Fibroblast of skin of back (primary cell): ENCODE data around the gene CENPP. TPM values are rescaled to one million over a fixed set of nuclear protein-coding genes. Genes with fewer than 3 reads are reported as not detected.

ENCODE experiments used
- DNase-seq: peaks from one replicate; pipeline ENCODE4 v3.0.0-alpha.2; 2013
- polyA plus RNA-seq, 2 experiments: library from polyadenylated mRNA; unstranded; fragments of 120-200 nt; gene quantifications; one replicate each; pipeline ENCODE4 v1.2.1, GENCODE V29; 2013; ENCODE audit not compliant: insufficient read length in 2 of 2

The CENPP gene
- 4.9 TPM for polyA plus RNA-seq (2013, experiment 1 of 2; ENCODE audit: insufficient read length)
- 1.7 TPM for polyA plus RNA-seq (2013, experiment 2 of 2; ENCODE audit: insufficient read length)

DNA sequence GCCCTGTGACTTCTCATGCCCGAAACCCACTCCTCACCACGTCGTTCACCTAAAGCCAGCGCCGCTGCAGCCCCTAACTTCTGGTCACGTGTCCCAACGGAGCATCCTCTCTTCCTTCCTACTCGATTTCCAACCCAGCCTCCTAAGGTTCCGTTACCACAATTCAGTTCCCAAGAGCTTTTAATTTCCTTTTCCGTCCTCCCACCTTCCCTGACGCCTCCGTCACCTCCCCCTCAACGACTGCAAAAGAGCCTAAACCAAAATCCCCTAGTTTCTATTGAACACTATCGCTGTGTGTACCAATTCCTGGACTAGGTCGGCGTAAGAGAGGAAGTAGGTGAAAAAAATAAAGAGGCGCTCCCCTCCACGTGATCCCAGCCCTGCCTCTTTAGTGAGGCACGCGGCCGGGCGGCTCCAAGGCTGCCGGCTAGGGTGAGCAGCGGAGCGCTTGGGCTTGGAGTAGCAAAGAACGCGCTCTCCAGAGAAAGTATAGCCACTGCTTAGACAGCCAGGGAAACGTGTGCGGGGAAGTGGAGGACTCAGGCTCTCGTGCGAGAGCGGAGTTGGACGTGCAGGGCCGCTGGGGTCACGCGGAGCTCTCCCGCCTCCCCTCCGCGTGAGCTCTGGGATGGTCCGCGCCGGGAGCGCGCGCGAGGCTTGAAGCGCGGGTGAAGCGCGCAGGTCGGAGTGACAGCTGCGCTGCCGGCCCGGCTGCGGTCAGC, at the start of gene CENPP, which contains the start of gene NOL8:
Gene CENPP (plus strand): TSS at position 685 of the 722 bp plus-strand sequence.
Gene NOL8 (minus strand): TSS at position 82 of the 722 bp plus-strand sequence. CDS start 1,189 bp downstream, outside the sequence.
- DNase-seq: peak; percentile 91

DNA sequence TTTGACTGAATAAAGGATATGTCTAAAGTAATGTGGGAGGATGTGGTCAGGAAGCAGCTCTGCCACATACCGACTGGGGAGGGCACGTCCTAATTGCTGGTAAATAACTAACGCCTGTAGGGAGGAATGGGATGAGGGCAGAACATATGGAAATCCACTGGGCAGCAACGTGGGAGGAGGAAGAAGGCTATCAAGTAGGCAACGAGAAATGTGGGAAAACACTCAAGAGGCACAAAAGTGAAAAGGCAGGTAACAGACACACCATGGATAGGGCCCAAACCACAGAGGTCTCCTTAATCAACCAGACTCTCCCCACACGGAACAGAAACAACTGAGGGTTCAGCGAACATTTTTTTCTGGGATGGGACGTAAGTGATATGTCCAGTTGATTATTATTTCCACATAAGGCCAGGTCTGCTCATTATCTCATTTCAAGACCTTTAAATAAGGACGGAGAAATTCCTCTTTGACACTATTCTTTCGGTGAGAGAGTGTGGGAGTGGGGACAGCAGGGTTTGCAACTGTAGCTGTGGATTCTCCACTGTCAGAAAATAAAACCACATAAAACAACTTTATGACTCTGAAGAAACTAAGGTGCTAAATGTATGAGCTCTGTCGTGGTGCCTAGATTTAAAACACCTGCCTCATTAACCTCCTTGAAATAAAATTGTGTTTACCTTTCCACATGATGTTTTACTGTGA, 49.3 kb upstream of the CENPP start:
- no peak for DNase-seq

DNA sequence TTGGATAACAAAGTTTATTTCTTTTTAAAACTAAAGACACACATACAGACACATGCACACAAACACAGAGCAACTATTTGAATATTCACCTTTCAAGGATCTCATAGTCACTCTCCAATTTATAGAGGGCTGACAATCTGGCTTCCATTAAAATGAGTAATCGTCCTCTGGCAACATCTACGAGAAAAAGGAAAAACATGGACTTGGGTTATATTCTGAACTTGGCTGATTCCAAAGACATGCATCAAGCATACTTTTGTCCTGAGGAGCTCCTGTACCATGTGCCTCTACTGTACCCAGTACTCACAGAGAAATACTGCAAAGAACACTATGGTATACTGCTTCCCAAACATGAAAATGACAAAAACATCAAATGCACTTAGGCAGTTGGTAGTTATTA, 47.6 kb upstream of the CENPP start:
- DNase-seq: peak; percentile 71

DNA sequence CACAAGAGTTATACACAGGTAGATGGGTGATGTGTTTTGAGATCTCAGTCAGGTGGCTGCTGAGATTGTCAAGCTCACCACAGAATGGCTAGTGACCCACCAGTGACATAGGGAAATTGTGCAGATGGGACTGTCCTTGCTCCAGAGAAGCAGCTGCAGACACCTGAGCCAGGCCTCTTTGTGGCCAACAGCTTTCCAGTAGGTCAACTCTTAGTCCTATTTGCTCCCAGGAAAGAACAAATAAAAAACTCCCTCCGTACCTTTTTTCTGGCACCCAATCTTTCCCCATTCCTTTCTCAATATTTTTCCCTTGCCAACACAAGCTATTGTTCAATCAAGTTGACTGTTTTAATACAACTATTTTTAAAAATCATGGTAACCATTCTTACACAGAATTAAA, 46.5 kb upstream of the CENPP start:
- DNase-seq: no peak

DNA sequence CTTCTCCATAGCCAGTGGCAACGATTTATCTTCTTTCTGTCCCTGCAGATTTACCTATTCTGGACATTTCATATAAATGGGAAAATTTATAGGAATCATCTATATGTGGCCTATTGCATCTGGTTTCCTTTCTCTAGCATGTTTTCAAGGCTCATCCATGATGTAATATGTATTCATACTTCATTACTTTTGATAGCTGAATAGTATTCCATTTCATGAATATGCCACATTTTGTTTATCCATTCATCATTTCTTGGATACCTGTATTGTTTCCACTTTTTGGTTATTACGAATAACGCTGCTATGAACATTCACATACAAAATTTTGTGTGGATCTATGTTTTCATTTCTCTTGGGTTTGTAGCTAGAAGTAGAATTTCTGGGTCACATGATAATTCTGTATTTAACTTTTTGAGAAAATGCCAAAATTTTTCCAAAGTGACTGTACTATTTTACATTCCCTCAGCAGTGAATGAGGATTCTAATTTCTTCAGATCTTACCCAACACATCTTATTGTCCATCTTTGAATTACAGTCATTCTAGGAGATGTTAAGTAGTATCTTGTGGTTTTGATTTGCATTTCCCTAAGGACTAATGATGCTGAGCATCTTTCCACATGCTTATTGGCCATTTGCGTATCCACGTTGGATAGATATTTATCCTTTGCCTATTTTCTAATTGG, 35.9 kb upstream of the CENPP start:
- DNase-seq: peak; percentile 59

DNA sequence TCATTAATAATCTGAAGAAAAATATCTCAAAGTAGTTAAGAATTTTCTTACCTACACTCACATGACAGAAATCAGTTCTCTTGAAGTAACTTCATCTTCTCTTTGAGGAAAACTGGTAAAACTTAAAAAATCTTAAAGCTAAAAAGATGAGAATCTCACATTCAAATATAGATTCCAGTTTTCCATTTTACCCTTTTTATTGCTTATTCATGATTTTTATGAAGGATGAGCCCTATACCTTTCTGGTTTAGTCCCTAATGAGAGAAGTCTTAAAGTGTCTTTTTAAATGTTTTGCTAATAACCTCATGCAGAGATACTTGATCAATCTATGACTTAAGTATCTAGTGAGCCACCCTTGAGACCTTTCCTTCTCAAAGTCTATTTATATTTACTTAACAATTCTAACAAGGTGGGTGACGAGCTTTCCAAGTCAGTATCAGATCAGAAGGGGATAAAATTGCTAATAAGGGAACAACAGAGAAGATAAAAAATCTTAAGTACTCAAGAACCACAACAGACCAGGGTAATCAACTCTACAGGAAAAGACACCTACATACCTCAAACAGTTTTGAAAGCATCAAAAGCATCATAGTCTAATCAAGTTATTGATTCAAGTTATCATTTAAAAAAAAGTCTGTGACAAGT, 34.8 kb upstream of the CENPP start:
- DNase-seq: no peak

DNA sequence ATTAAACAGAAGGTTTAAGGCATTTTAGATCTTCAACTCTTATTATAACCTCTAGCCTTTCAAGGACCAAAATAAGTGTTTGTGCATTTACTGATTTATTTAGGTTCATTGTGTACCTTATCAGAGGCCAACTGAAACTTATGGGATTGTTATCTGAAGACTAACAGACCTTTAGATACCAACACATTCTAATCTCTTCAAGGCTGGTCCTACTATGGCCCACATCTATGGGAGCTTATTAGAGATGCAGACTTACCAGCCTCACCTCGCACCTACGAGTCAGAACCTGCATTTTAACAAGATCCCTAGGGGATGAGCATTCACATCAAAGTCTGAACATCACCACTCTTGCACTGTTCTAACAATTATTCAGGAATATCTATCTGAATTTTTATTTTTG, 34.2 kb upstream of the CENPP start:
- no peak for DNase-seq

DNA sequence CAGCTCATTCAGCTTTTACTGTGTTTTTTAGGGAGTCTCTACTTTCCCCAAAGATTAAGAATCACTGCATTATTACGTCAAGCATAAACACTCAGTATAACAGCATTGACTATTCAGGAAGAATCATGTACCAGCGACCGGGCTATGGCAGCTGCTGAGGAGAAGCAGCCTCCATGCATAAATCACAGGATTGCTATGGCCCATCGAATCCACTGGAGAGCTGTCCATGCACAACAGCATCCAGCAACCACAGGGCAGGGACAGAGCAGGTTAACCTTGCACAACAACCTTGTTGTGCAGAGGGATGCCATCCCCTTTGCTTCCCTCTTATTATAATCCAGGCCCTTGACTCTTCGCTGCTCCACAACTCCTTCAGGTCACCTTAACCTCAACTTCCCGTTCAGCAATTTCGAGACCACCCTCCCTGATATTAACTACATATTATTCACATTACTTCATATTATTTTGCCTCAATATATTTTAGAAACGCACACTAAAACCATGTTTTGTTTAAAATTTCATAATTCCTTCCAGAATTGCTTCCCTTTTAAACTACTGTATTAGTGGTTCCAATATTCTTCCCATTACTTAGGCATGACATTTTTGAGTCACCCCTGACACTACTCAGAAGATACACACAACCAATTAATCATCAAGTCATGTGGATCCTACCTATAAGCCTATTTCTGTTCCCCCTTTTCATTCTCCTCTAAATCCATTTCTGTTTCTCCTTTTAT, 33.2 kb upstream of the CENPP start:
- peak; percentile 47 for DNase-seq

DNA sequence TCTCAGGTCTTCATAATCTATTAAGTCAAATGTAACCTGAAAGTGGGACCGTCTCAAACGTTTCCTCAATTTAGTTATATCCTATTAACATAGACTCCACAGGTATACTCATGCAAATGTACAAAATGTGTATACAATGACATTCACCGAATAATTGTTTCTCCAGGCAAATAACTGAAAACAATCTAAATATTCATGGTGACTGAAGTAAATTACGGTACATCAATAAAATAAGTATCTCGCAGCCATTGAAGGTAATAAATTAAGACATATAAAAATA, 32.7 kb upstream of the CENPP start:
- DNase-seq: no peak

DNA sequence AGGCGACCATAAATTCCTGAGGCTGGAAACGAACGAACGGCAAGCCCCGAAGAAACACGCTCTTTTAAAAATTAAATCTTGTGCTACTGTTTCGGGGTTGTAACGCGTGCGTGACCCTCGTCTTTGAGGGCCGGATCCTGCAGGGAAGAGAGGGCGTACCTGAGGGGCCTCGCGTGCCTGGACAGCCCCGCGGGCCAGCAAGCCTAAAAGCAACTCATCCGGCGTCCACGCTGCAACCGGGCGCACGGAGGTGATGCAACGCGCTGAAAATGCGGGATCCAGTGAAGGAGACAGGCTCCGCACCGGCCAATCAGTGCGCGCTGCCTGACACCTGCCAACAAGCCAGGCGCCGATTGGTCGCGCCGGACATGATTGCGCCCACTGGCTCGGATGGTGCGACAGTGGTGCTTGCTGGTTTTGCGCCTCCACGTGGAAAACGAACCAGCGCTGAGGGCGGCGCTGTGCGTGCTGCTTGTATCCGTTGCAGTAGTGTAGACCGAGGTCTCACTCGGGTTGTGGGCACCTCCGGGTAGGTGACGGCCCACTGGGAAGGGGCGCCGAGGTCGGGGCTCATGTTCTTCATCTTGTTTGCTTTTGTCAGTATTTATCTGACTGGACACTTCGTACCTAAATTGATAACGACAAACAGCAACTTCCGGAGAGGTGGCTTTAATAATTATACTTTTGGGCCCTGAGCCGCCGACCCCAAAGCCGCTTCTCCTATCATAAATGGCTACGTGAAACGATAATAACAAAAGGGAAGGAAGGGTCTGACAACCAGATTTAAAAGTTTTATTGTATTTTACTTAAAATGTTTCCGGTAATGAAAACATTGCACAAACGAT, 32.1 kb upstream of the CENPP start, which contains the start of gene IARS1:
Gene IARS1 (minus strand): TSS at position 246 of the 845 bp plus-strand sequence. CDS start 4,278 bp downstream, outside the sequence.
- peak; percentile 98 for DNase-seq

DNA sequence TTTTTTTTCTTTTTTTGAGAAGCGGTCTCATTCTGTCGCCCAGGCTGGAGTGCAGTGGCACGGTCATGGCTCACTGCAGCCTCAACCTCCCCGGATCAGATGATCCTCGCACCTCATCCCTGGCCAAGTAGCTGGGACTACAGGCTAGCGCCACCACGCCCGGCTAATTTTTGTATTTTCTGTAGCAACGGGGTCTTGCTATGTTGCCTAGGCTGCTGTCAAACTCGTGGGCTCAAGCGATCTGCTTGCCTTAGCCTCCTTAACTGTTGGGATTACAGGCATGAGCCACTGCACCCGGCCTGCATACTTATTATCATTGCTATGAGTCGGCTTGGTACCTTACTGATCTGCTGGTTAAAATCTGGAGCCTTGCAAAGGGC, 31.5 kb upstream of the CENPP start:
- DNase-seq: peak; percentile 22

DNA sequence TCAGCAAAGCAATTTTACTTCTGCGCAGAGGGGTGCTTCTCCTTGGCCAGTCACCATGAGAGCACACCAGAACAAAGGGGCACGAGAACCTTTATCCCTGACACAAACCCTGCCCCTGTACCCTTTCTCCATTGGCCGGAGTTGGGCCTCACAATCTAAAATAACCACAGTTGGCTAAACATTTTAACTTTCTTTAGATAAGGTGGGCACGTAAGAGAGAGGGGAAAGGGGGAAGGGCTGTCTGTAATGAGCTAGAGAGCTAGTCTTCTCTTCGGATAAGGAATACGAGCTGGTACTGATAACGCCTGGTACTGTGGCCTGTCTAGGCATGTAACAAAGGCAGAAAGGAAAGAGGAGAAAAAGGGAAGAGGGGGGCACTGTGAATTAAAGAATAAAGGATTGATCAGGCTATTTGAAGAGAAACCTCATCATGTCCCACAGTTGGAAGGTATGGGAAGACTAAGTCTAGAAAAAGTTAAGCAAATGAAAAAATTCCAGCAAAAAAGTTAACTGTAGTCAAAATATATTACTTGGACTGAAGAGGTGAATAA, 30.4 kb upstream of the CENPP start:
- DNase-seq: no peak

DNA sequence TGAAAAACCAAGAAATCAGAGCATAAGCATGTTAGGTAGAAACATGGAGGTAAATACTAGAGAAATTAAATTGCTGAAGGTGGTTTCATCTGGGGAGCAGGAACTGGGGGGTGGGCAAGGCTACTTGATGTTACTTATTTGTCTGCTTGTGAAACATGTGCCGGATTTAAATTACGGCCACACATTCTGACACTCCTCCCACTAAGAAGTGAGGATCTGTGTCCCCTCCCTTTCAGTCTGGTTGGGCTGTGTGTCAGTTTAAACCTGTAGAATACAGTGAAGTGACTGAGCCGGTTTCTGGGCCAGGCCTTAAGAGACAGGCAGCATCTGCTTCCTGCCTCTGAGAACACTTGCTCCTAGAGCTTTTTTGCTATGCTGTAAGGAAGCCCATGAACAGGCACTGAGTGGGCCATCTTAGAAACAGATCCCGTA, 29.9 kb upstream of the CENPP start:
- DNase-seq: no peak

DNA sequence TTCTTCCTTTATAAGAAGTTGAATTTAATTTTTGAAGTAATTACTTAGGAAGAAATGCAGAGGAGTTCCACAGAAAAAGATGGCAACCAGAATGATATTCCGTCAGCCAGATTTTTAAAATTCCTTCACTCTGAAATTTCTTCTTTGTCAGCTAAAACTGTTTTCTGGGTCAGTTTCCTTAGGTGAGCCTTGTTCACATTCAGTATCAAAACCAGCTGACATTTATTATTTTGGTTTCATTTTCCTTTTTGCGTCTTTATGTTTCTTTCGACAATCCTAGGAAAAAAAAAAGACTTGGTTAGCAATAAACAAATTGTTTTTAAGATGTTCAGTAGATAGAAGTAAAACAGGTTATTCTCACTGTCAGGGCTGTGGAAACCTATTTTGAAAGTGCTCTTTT, 28.1 kb upstream of the CENPP start:
- DNase-seq: no peak

DNA sequence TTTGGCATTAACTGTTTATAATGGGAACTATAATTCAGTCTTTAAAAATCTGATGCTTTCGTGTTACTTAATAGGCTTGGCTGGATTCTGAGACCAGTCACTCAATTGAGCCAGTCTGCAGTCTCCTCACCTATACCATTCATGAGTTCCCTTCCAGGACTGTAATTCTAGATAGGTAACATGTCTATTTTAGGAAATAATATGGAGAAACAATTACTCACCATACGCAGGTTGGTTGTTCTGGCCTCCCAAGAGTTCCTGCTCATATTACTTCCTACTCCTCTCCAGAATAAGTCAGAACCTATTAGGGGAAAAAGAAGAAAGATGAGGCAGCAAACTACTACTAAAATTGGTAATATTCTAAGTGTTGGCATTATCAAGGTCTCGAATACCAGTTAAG, 27.7 kb upstream of the CENPP start:
- no peak for DNase-seq

DNA sequence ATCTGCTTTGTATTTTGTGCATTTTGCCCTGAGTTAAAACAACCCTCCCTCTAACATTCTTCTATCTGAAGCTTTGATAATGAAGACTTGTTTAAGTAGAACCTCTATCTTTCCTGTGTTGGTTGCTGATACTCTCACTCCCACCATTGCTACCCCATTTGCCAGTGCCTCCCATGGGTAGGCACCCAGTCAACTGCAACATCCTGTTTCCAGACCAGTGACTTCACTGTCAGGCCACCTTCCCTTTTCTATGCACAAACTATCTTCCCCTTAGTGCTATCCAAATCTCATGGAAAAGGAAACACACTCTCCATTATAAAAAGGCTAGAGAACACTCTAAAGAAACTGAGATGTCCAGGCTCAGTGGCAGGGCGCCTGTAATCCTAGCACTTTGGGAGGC, 26.6 kb upstream of the CENPP start:
- no peak for DNase-seq

DNA sequence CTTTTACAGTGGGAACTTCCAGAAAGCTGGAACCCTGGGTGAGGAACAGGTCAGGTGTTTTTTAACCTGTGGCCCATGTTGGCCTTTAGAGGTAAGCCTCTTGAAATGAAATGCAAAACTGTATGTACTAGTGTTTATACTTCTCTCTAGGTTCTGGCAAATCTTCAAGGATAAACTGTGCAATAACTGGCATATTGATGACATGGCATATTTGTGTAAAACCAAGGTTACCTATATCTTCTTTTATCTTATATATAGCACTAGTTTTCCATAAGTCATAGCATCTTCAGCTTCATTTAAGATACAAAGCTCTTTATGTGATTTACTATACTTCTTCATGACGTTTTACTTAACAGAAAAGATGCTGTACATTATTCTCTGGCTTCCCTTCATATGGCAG, 24.8 kb upstream of the CENPP start:
- DNase-seq: no peak

DNA sequence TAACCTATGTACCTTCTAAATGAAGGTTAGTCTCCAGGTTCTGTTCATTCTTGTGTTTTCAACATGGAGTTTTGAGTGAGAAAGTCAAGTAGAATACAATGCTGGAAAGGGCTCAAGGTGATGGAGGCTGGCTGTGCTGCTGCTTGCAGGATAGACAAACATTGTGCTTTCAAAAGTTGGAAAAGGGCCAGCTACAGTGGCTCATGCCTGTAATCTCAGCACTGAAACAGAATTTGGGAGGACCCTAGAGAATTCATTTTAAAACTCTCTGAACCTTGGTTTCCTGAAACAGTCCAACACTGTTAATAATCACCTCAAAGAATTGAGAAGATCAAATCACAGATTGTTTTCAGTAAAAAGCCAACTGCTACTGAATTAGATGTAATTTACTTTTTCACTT, 16.9 kb upstream of the CENPP start:
- no peak for DNase-seq

DNA sequence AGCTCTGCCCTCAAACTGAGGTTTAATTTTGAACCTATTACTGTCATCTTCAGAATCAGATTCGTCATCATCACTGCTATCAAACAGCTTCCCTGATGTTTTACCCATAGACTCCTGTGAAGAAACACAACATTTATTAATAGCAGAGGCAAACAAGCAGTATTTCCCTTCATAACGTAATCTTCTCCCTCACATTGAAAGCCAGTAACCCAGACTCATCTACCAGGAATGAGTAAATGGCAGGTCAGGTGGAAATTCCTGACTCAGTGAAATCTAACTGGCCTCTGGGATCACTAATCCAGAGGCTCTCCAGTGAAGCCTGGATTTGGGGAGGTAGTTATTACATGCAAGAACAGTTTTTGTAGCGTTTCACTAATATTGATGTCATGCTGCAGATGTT, 15.2 kb upstream of the CENPP start:
- DNase-seq: no peak

DNA sequence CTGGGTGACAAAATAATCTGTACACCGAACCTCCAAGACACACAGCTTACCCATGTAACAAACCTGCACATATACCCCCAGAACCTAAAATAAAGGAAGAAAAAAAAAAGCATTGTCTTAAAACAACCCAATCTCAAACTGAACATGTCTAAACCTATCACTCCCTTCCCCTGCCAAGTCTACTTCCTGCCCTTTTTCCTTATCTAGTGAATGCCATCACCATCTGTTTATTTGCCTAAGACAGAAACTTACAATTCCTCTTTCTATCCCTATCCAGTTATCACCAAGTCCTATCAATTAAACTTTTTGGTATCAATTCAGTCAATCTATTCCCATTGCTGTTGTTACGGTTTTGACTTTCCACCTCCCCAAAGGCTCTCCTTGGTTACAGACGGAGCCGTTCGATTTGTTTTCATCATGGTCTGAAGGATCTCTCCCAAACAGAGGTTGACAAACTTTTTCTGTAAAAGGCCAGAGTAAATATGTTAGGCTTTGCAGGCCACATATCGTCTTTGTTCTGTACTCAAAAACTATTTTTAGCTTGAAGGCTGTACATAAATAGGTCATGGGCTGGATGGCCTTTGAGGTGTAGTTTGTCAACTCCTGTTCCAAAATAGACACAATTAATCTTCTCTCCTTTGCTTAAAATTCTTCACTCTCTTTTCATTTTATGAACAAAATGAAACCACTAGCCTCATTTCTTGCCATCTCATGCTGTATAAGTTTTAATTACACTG, 12.7 kb upstream of the CENPP start:
- no peak for DNase-seq
